Cardiac muscle cell (in vitro differentiated cells and primary cell): ENCODE data around the gene DLK2. TPM values are rescaled to one million over a fixed set of nuclear protein-coding genes. Genes with fewer than 3 reads are reported as not detected.

Experiments
- DNase-seq, 2 donors: peaks; one replicate each; pipeline versions ENCODE4 v3.0.0 to v3.0.0-alpha.2; 2010 to 2017; ENCODE audit warnings: low read depth in 1 of 2, low spot score in 1 of 2
- H3K27ac ChIP-seq: fragments of 200-600 bp; sonication (generic); 2 replicates; pipeline ENCODE4 v1.5.1; 2016
- H3K27me3 ChIP-seq: fragments of 200-600 bp; sonication (generic); 2 replicates; pipeline ENCODE4 v1.6.0; 2016; ENCODE audit warnings: control low read depth
- H3K36me3 ChIP-seq: fragments of 200-600 bp; sonication (generic); 2 replicates; pipeline ENCODE4 v1.5.1; 2016; ENCODE audit warnings: control low read depth
- H3K4me1 ChIP-seq: fragments of 200-600 bp; sonication (generic); 2 replicates; pipeline ENCODE4 v1.8.1; 2017; ENCODE audit warnings: low read depth, mild to moderate bottlenecking, mixed run types
- H3K4me3 ChIP-seq: fragments of 200-600 bp; sonication (generic); 2 replicates; pipeline ENCODE4 v1.5.1; 2016; ENCODE audit warnings: mild to moderate bottlenecking
- H3K9me3 ChIP-seq: fragments of 200-600 bp; sonication (generic); 2 replicates; pipeline ENCODE4 v1.5.1; 2017; ENCODE audit warnings: low read depth, mild to moderate bottlenecking, control low read depth
- polyA plus RNA-seq: library from polyadenylated mRNA; unstranded; fragments of >200 nt; fragmentation: Nextera tagmentation; extraction: Ambion mirVana; gene quantifications from 2 replicates; pipeline ENCODE4 v1.2.1, GENCODE V29; 2016
- total RNA-seq: library from RNA; depleted of rRNA; stranded (reverse); fragments of >200 nt; gene quantifications from 2 replicates; pipeline ENCODE4 v1.2.3, GENCODE V29; 2016
- TF ChIP-seq, protein P1 (sequence below): IDR thresholded peaks from 2 replicates; pipeline ENCODE4 v1.5.1; 2012; ENCODE audit warnings: low read depth, mild to moderate bottlenecking, low read length

Gene DLK2
- total and polyA plus RNA-seq, 2 experiments from 2014 or later = 4.4 to 5.0 TPM

DNA sequence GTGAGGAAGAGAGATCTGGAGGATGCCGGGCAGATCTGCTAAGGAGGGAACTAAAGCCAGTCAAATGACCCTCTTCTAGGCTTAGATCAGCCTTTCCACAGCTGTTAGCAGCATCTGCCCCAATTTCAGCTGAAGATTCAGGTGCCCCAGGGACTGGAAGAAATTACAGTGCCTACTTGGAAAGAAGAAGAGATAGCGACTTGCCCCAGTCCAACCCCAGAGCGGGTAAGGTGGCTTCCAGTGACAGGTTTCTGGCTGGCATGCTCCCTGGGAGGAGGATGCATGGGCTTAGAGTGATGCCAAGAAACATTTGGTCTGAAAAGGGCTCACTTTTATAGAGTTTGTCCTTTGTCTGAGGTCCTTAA, 22.6 kb upstream of the DLK2 start:
- TF ChIP-seq, protein P1, sequence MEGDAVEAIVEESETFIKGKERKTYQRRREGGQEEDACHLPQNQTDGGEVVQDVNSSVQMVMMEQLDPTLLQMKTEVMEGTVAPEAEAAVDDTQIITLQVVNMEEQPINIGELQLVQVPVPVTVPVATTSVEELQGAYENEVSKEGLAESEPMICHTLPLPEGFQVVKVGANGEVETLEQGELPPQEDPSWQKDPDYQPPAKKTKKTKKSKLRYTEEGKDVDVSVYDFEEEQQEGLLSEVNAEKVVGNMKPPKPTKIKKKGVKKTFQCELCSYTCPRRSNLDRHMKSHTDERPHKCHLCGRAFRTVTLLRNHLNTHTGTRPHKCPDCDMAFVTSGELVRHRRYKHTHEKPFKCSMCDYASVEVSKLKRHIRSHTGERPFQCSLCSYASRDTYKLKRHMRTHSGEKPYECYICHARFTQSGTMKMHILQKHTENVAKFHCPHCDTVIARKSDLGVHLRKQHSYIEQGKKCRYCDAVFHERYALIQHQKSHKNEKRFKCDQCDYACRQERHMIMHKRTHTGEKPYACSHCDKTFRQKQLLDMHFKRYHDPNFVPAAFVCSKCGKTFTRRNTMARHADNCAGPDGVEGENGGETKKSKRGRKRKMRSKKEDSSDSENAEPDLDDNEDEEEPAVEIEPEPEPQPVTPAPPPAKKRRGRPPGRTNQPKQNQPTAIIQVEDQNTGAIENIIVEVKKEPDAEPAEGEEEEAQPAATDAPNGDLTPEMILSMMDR = no peak
- Histone ChIP-seq H3K27ac (peak overlapping the region; percentile 95), H3K4me1 (peaks cover 8% of the 10 kb centered on the region), H3K36me3 (no peaks in the 10 kb centered on the region), H3K9me3 (no peaks in the 10 kb centered on the region), H3K27me3 (no peaks in the 10 kb centered on the region), H3K4me3 (peak overlapping the region; percentile 87)
- DNase-seq = no peak

GRCh38 chr6:43477235-43478007, 22.1 kb upstream of the DLK2 start, which contains the start of gene TJAP1:
Gene TJAP1, plus strand, starts transcription at chr6:43477570. Its CDS starts 21,432 bp downstream, at chr6:43499002.
- DNase-seq = peak; percentile 90 to 93
- Histone ChIP-seq H3K9me3 (no peaks in the 10 kb centered on the region), H3K36me3 (no peaks in the 10 kb centered on the region), H3K4me1 (peaks cover 8% of the 10 kb centered on the region), H3K4me3 (peak within 1 kb of the TSS; percentile 87), H3K27ac (peak within 1 kb of the TSS; percentile 95), H3K27me3 (no peaks in the 10 kb centered on the region)
- TF ChIP-seq, protein P1 = no peak

GRCh38 chr6:43476746-43477145, 21.4 kb upstream of the DLK2 start:
- Histone ChIP-seq H3K9me3 (no peaks in the 10 kb centered on the region), H3K4me3 (peak overlapping the region; percentile 87), H3K36me3 (no peaks in the 10 kb centered on the region), H3K4me1 (peaks cover 8% of the 10 kb centered on the region), H3K27me3 (no peaks in the 10 kb centered on the region), H3K27ac (no peak overlapping the region)
- DNase-seq = no peak
- TF ChIP-seq, protein P1 = no peak

- no peaks in the 10 kb centered on the region for H3K9me3 ChIP-seq
- no peak overlapping the region for H3K27ac ChIP-seq
- H3K4me1 ChIP-seq = peaks cover 8% of the 10 kb centered on the region
- H3K27me3 ChIP-seq = no peaks in the 10 kb centered on the region
- no peaks in the 10 kb centered on the region for H3K36me3 ChIP-seq
- DNase-seq = no peak
- H3K4me3 ChIP-seq = no peak overlapping the region
- TF ChIP-seq, protein P1 = no peak
These were observed 20.2 kb upstream of the DLK2 start for GRCh38 chr6:43475516-43475915.

GRCh38 chr6:43472515-43472914, 17.2 kb upstream of the DLK2 start:
- Histone ChIP-seq H3K27ac (no peak overlapping the region), H3K9me3 (no peaks in the 10 kb centered on the region), H3K4me1 (no peaks in the 10 kb centered on the region), H3K27me3 (no peaks in the 10 kb centered on the region), H3K4me3 (no peak overlapping the region), H3K36me3 (no peaks in the 10 kb centered on the region)
- TF ChIP-seq, protein P1 = no peak
- no peak for DNase-seq
